Astrocyte (in vitro differentiated cells and primary cell): Measurements from ENCODE around the gene ANXA2.

ENCODE experiments used
- EZH2 ChIP-seq: IDR thresholded peaks from 2 replicates; pipeline ENCODE4 v1.6.1; 2012; ENCODE audit warnings: mild to moderate bottlenecking, low read length, inconsistent platforms; ENCODE audit not compliant: insufficient read depth
- TF ChIP-seq, protein P1 (sequence below): IDR thresholded peaks from 2 replicates; pipeline ENCODE4 v1.5.1; 2011; ENCODE audit warnings: low read depth, mild to moderate bottlenecking, inconsistent platforms, low read length, moderate library complexity; ENCODE audit not compliant: insufficient read depth

DNA sequence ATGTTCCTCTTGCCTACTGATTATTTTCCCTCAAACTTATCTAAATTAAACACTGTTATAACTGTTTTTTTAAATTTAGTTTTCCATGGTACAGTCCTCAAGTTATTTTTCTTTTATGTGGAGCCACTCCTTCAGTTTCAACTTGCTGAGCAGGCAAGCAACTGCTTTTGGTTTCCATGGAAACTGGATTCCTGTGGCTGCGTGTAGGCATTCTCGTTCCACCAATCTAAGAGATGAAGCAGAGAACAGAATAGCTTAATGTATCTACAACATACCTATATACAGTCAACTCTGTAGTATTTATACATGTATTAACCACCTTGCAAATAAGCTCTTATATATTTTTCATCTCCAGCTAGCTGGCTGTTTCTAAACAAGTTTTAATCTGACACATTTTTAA lies 25.8 kb upstream of the ANXA2 start:
- no peak for TF ChIP-seq EZH2
- TF ChIP-seq, protein P1, sequence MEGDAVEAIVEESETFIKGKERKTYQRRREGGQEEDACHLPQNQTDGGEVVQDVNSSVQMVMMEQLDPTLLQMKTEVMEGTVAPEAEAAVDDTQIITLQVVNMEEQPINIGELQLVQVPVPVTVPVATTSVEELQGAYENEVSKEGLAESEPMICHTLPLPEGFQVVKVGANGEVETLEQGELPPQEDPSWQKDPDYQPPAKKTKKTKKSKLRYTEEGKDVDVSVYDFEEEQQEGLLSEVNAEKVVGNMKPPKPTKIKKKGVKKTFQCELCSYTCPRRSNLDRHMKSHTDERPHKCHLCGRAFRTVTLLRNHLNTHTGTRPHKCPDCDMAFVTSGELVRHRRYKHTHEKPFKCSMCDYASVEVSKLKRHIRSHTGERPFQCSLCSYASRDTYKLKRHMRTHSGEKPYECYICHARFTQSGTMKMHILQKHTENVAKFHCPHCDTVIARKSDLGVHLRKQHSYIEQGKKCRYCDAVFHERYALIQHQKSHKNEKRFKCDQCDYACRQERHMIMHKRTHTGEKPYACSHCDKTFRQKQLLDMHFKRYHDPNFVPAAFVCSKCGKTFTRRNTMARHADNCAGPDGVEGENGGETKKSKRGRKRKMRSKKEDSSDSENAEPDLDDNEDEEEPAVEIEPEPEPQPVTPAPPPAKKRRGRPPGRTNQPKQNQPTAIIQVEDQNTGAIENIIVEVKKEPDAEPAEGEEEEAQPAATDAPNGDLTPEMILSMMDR = no peak
